D721Med (cell line): ENCODE data around the gene SLC18B1.

Experiments
- DNase-seq: peaks from one replicate; pipeline ENCODE4 v3.0.0; 2011; ENCODE audit warnings: low spot score; ENCODE audit not compliant: insufficient read length
- FAIRE-seq: peaks from 2 replicates; lab custom pipeline; 2011; peaks lifted over from hg19 to GRCh38; lab: Jason Lieb, UNC
- TF ChIP-seq, protein P1 (sequence below): IDR thresholded peaks from 2 replicates; pipeline ENCODE4 v1.5.1; 2012; ENCODE audit warnings: mild to moderate bottlenecking, control low read depth; ENCODE audit not compliant: insufficient read depth; ENCODE audit errors: missing control alignments

Gene SLC18B1

GRCh38 chr6:132797951-132798868 is at the start of gene SLC18B1:
SLC18B1 (minus strand) TSS chr6:132798637; CDS start chr6:132798456, 181 bp downstream.
- TF ChIP-seq, protein P1, sequence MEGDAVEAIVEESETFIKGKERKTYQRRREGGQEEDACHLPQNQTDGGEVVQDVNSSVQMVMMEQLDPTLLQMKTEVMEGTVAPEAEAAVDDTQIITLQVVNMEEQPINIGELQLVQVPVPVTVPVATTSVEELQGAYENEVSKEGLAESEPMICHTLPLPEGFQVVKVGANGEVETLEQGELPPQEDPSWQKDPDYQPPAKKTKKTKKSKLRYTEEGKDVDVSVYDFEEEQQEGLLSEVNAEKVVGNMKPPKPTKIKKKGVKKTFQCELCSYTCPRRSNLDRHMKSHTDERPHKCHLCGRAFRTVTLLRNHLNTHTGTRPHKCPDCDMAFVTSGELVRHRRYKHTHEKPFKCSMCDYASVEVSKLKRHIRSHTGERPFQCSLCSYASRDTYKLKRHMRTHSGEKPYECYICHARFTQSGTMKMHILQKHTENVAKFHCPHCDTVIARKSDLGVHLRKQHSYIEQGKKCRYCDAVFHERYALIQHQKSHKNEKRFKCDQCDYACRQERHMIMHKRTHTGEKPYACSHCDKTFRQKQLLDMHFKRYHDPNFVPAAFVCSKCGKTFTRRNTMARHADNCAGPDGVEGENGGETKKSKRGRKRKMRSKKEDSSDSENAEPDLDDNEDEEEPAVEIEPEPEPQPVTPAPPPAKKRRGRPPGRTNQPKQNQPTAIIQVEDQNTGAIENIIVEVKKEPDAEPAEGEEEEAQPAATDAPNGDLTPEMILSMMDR: no peak
- FAIRE-seq (no peak), DNase-seq (no peak)

GRCh38 chr6:132843316-132844035 is 45.0 kb upstream of the SLC18B1 start:
- TF ChIP-seq, protein P1: no peak
- no peak for DNase-seq
- no peak for FAIRE-seq

DNA sequence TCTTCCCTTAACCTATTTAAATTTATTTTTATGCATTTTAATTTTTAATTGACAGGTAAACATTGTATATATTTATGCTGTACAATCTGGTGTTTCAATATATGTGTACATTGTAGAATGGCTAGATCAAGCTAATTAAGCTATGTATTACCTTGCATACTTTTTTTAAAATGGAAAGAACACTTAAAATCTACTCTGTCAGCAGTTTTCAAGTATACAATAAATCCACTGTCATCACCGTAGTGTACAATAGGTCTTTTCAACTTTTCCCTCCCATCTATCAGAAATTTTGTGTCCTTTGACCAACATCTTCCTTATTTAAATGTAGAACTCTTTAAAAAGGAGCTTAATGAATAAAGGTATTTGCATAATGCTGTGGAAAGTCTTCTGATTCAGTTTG is 43.5 kb upstream of the SLC18B1 start:
- TF ChIP-seq, protein P1: no peak
- no peak for FAIRE-seq
- DNase-seq: no peak

- FAIRE-seq (no peak), DNase-seq (no peak)
These were observed 34.5 kb upstream of the SLC18B1 start for GRCh38 chr6:132832891-132833290.

DNA sequence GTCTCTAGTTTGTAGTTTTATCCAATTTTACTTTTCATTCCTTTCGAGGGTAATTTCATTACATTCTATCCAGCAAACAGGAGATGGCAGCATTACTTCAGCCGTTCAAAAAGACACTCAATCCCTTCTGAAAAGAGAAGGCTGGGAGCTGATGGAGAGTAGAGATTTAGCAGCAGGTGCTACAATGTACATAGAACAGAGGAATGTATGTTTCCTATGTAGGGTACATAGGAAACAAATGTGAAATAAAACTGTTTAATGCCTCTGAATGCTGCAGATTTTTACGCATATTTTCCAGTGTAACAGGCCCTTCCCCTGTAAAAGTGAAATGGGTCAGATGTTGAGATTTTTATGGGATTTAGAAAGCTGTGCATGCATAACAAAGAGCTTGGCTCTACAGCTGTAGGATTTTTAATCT is 31.9 kb upstream of the SLC18B1 start:
- TF ChIP-seq, protein P1: peak; percentile 55
- DNase-seq: no peak
- no peak for FAIRE-seq

More at GRCh38 chr6:132832891-132833290, 34.5 kb upstream of the SLC18B1 start:
- TF ChIP-seq, protein P1: no peak

DNA sequence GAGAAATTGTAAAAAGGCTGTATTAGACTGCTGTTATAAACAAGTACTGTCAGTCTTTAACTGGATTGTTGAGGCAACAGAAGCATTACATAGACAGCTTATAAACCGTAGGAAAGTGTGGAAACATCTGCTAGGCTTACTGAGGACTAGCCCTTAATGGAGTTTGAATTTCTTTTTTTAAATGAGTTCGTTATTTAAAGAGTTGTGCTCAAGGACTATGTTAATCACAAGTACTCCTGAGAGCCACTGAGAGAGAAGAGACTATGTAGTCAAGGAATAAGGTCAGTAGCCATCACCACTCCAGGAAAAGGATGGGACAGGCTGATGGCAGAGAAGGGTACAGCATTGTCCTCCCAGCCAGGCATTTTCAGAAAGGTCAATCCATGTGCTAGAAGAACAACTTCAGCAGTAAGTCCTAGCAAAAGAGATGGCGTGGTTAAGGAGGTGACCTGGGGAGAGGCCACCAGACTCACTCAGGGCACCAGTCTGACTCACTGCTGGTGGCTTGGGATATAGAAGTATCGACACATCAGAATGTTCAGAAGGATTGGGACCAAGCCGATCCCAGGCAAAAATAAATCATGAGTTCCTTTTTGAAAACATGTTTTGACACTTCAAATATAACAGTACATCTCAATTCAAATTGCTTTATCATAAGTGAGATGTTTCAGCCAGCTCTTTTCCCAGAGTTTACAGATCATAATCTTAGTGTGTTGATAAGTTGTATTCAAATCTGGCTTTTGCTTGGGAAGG is 22.4 kb upstream of the SLC18B1 start:
- TF ChIP-seq, protein P1: no peak
- FAIRE-seq (no peak), DNase-seq (no peak)
